ENCODE data around the gene ATF6.
A peak's percentile ranks its signal among the peaks of the same experiment; 100 is the strongest.
"Not testable (repeated sequence)": the region's sequence is repeated elsewhere in the genome, so short reads cannot be mapped to it uniquely, and the experiment has no call there.

Gene ATF6, protein sequence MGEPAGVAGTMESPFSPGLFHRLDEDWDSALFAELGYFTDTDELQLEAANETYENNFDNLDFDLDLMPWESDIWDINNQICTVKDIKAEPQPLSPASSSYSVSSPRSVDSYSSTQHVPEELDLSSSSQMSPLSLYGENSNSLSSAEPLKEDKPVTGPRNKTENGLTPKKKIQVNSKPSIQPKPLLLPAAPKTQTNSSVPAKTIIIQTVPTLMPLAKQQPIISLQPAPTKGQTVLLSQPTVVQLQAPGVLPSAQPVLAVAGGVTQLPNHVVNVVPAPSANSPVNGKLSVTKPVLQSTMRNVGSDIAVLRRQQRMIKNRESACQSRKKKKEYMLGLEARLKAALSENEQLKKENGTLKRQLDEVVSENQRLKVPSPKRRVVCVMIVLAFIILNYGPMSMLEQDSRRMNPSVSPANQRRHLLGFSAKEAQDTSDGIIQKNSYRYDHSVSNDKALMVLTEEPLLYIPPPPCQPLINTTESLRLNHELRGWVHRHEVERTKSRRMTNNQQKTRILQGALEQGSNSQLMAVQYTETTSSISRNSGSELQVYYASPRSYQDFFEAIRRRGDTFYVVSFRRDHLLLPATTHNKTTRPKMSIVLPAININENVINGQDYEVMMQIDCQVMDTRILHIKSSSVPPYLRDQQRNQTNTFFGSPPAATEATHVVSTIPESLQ

DNA sequence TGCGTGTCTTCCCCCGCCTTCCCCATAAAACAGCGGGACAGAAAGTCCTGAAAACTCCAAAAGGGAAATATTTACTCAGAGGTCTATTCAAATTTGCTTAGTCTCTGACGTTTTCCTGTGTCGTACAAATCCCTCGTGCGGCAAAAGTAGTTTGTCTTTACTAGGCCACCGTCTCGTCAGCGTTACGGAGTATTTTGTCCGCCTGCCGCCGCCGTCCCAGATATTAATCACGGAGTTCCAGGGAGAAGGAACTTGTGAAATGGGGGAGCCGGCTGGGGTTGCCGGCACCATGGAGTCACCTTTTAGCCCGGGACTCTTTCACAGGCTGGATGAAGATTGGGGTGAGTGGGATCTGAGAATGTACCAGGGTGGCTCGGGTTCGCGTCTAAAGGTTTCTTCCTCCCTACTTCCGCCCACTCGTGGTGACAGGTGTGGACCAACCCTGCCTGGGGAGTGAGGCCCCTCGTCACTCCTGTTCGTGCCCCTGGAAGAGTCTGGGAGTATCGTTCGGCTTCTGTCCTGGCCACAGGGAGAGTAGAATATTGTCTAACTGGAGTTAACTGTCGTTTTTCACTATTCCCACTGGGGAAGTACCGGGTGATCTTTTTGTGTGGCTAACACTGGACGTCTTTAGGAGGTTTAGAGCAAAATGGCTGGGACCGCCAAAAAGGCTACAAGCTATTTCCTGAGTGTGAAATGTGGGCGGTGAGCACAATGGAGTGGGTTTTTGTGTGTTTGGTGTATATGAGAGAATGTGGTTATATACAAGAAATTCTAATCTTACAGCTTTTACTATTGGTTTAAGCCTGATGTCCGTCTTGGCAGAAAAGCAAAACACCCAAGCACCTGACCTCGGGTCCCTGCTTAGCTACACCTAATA is at the start of gene ATF6:
Gene ATF6 (plus strand): TSS at position 219 of the 880 bp plus-strand sequence. CDS start 41 bp downstream, at position 260.
- DNase-seq, result peak; percentile 91

DNA sequence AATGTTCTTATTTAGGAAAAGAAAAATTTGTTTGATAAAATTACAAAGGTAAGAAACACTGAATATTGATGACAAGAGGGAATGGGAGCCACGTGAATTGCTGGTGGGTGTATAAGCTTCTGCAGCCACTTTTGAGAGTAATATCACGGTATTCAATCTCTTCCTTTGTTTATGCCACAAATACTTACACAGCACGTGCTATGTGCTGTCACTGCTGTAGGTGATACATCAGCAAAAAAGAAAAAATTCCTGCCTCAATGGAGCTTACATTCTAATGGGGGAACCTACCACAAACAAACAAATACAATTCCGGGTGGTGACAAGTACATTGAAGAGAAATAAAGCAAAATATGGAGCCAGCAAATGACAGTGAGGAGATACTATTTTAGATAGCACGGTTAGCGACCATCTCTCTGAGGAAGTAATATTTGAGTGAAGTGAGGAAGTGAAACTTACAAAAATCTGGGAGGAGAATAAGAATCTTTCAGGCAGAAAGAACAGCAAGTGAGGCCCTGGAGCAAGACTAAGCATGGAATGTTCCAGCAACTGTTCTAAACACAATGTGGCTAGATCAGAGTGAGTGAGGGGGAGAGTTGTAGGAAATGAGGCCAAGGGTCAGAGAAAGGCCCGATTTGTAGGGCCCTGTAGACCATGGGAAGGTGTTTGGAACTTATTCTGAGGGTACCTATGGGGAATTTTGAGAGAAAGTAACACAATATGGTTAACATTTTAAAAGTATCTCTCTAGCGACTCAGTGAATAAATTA is 47.4 kb upstream of the ATF6 start:
- no peak for DNase-seq

DNA sequence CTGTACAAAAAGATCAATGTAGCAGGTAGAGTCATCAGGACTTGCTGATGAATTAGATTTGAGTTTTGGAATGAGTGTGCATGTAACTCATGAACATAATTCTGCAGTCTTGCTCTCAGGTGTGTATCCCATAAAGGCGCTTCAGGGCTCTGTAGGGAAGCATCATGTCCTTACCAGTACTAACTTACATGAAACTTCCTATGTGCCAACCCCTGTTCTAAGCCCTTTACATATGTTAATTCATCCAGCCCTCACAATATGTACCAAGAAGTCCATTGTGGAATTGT is 46.9 kb upstream of the ATF6 start:
- DNase-seq, result no peak

DNA sequence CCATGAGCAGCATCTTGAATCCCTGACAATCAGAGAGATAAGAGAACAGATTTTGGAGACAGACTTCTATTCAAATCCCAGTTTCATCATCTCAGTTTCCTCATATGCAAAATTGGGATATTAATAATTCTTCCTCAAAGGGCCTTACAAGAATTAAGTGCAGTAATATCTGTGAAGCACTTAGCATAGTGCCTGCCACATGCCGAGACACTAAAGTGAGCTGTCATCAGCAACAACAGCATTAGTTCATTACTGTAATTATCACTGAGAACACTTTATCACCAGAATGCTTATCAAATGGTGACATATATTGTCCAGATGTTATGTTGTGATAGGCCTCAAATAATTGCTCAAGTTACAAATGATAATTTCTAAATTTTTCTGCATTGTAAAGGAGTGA is 45.7 kb upstream of the ATF6 start:
- no peak for DNase-seq

DNA sequence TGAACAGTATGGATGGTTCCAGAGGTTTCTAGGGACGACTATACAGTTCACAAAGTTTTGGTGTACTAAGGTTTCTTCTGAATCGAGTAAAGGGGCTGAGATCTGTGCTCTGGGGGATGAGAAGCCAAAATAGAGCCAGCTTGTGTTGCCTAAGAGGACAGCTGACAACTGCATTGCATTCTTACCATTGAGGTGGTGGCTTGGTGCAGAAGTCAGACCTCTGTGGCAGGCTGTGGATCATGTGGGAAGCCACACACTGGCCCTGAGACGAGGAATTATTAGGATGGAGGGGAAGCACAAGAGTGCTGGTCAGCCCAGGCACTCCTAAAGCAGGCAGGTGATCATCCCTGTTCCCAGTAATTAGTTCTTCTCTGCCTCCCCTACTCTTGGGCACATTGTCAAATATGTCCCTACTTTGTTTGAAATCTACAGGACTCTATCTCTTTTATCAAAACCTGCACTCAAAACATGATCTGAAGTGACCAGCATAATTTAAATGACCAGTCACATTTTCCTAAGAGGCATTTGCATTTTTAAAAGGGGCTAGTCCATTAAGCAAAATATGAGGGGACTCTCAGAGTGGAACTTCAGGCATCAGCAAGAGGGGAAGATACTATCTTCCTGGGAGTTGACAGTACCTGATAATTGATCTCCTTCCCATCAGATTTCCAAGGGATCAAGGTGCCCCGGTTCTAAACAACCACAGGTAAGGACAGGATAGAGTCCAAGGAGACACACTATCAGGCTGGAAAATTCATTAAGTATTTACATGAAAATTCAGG is 45.0 kb upstream of the ATF6 start, which contains the start of gene FCRLB:
Gene FCRLB (plus strand): TSS at position 589 of the 782 bp plus-strand sequence. CDS start 1,129 bp downstream, outside the sequence.
- no peak for DNase-seq

DNA sequence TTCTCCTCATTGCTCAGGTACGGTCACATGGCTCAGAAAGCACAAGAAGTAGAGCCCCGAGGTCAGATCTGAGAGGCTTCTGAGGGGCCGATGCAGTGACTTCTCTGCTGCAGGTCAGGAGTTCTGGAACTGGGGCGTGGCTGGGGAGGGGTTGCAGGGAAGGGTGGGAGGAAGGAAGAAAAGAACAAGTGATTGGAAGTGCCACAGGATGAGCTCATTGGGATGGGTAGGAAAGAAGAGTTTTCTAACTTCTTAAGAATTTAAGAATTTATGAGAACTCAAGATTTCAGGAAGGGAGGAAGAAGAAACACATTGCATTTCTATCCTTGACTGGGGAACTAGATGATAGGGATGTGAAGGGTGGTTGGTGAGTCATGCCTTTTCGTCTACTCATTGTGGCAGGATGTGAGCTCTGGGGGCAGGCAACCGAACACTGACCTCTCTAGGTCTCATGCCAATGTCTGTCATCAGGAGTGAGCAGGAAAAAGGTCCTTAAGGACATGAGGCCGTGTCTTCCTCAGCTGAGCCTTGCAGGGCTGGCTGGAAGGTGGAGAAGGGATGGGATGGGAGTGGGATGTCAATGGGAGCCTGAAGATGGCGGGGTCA is 44.3 kb upstream of the ATF6 start:
- DNase-seq, result no peak

DNA sequence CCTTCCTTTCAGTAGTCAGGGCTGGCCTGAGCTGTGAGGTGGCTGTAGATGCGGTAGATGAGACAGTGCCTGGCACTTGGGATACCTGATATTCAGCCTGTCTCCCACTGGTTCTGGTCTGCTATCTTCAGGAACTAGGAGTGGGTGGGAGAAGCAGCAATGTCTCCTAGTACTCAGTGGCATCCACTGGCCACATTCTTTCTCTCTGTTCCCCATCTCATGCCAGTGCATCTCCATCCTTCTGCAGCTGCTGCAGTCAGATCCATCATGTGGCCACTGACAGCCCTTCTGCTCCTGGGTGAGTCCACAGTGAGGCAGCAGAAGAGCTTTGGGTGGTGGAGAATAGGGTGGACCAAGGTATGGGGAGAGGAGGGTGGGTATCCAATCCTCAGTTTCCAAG is 43.7 kb upstream of the ATF6 start:
- no peak for DNase-seq

DNA sequence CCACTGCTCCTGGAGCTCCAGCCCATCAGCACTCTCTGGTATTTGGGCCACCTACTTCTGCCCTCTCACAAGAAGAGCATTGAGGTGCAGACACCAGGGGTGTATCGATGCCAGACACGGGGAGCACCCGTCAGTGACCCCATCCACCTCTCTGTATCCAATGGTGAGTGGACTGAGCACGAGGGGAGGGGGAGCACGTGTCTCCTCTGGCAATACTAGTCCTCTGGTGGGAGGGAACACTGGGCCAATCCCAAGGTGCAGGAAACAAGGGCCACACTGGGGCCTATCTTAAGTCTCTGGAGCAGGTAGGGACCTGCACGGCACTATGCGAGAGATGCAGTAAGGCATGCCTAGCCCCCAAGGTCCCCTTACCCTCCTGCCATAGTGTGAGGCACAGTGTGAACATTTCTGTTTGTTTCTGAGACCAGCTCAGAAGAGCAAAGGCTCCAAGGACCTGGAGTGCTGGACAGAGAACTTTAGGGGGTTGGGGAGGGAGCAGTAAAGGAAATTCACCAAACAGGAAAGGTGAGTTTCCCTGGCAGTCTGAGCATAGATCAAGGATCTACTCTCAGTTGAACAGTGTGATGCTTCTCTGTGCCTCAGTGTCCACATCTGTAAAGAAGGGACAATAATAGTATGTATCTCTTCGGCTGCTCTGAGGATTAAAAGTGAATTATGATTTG is 42.5 kb upstream of the ATF6 start:
- DNase-seq, result no peak

DNA sequence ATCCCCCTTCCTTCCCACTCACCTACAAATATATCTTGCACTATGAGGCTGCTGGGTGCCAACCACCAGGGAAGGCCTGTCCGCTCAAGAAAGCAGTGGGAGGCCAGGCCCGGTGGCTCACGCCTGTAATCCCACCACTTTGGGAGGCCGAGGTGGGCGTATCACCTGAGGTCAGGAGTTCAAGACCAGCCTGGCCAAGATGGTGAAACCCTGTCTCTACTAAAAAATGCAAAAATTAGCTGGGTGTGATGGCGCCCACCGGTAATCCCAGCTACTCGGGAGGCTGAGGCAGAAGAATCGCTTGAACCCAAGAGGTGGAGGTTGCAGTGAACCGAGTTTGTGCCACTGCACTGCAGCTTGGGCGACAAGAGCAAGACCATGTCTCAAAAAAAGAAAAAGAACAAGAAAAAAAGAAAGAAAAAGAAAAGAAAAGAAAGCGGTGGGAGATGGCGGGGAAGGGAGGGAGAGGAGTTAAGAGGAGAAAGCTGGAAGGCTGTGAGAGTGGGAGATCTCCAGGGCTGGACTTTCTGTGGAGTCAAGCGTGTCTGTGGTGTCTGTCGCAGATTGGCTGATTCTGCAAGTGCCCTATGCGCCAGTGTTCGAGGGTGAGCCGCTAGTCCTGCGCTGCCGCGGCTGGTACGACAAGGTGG is 40.7 kb upstream of the ATF6 start:
- DNase-seq, result not testable (repeated sequence)

DNA sequence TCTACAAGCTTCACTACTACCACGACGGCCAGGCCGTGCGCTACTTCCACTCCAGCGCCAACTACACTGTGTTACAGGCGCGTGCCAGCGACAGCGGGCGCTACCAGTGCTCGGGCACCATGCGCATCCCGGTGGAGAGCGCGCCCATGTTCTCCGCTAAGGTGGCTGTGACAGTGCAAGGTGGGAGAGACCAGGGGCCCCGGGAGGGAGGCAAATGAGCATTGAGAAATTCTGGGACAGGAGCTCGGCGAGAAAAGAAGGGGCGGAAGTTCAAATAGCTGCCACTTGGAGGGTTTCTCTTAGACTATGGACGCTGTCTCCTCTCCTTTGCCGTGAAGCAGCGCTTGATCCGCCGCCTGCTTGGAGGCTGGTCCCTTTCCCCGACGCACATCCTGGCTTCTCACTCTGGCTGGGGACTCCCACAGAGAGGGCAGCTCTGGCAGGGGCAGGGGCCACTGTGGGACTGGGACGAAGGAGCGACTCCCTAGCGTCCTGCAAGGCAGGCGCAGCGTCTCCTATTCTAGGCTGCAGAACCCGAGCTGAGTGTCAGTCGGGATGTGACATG is 40.1 kb upstream of the ATF6 start:
- DNase-seq, result no peak

DNA sequence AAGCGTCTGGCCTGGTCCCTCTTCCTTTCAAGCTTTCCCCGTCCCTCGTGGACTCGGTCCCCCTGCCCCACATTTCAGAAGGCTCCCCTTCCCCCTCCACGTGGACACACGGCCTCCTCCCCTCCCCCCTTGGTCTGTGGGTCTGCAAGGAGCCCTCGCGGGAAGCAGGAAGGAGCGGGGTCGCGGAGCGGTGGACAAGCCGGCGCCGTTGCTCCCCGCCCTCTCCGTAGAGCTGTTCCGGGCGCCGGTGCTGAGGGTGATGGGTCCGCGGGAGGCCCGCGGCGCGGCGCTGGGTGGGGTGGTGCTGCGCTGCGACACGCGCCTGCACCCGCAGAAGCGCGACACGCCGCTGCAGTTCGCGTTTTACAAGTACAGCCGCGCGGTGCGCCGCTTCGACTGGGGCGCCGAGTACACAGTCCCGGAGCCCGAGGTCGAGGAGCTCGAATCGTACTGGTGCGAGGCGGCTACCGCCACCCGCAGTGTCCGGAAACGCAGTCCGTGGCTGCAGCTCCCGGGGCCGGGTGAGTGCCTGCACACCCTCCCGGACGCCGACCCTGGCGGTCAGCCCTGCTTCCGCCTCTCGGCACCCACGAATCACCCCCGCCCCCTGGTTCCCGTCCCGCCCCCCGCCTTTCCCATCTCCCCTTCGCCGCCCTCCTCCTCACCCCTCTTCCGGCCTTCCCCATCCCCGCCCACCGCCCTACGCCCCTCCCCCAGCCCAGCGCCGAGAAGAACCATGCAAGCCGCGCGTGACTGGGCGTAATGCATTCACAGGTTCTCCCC is 39.5 kb upstream of the ATF6 start:
- no peak for DNase-seq

DNA sequence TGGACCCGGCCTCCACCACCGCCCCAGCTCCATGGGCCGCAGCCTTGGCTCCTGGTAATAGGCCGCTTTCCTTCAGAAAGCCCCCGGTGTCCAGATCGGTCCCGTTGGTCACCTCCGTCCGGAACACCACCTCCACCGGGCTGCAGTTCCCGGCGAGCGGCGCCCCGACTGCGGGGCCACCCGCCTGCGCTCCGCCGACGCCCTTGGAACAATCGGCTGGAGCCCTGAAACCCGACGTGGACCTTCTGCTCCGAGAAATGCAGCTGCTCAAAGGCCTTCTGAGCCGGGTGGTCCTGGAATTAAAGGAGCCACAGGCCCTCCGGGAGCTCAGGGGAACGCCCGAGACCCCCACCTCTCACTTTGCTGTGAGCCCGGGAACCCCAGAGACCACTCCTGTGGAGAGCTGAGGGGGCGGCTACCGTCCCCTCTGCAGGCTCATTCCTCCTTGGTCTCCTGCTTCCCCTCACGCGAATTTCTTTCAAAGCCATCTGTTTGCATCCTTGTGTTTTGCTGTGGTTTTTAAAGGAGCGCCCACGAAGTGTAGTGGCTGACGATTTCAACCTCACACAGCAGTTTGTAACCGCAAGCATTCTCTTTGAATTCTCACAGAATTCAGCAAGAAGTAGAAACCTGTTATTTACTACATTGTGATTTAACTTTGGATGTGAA is 38.7 kb upstream of the ATF6 start:
- DNase-seq, result no peak

DNA sequence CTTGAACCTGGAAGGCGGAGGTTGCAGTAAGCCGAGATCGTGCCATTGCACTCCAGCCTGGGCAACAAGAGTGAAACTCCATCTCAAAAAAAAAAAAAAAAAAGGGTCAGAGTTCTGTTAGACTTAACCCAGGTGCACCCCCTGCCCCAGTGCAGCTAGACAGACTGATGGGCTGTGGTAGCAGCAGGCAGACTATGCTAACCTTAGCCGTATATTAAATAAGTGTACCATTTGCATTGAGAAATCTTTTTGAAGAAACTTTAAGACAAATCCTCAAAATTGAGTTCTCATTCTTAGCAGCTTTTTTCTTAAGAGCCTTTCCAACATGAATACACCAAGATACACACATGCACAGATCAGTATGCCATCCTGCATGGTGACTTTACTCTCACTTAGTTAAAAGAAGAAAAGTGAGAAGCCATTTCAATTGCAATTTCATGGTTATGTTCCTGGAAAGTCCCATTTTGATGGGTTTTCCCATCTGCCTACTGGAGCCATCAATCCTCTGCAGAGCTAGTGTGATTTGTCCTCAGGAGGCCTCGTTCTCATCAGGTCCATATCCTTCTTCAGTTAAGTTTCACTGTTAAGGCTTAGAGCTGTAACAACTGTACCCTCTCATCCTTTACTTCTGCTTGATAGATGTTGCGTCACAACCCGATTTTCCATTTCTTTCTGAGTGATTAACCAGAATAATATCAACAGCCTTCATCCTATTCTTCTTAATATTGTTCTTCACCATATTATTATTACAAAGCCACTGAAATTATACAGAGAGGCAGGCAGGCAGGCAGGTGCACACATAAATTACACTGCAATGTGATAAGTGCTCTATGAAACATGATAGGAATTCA is 37.5 kb upstream of the ATF6 start:
- DNase-seq, result no peak

DNA sequence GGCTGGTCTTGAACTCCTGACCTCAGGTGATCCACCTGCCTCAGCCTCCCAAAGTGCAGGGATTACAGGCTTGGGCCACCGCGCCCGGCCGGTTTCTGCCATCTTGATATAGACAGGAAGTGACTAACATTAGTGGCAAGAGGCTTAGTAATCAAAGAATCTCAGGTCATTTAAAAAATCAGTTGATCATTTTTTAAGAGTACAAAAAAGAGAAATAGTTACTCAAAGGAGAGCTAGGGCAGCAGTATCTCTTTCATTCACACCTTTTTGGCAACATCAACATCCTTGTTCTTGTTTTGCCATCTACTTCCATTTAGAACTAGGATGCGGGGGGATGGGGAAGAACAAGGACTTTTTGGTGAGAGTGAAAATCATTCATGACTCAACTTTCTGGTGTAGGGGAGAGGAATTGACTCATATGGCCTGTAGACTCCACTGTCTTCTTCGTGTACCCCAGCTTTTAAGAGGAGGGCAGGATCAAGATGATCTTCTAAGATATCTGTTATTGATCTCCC is 36.0 kb upstream of the ATF6 start:
- no peak for DNase-seq

DNA sequence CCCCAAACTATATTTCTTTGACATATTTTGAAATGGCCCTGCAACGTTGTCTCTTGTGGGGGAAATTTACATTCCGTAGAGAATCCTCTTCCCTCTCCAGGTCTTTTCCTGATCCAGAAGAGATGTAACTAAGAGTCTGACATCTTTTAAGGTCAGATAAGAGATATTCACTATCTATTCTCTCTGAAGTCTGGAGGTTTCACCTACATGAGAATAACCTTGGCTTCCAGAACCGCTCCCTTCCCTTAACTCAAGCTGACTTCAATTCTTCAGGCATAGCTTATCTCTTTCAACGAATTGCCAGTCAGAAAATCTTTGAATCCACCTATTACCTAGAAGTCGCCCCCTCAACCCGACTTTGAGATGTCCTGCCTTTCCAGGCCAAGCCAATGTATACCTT is 34.9 kb upstream of the ATF6 start:
- DNase-seq, result no peak

DNA sequence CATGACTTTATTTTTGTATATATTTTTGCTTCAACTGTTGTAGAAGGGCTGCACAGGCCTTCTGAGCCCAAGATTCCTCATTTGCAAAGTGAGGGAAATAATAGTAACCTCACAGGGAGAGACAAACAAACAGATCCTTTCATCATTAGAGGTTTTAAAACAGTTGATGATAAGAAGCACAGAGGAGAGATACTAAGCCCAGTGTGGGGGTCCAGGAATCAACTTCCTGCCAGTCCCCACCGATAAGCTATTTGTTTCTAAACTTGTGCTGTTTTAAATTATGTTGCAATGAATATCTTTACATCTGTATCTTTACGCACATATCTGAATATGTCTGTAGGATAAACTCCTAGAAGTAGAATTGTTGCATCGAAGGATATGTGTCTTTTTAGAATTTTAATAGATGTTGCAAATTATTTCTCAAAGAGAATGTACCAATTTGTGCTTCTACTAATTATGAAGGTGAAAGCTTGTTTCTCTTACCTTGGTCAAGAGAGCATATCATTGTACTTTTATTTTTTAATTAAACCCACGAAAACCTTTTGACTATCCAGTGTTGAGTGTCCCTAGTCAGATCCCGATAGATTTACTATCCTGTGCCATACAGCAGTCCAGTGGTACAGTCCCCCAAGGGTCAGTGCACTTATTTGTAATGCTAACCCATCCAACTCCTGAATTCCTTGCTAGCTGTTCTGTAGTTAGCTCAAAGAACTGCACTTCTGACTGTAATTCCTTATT is 34.0 kb upstream of the ATF6 start:
- DNase-seq, result no peak

DNA sequence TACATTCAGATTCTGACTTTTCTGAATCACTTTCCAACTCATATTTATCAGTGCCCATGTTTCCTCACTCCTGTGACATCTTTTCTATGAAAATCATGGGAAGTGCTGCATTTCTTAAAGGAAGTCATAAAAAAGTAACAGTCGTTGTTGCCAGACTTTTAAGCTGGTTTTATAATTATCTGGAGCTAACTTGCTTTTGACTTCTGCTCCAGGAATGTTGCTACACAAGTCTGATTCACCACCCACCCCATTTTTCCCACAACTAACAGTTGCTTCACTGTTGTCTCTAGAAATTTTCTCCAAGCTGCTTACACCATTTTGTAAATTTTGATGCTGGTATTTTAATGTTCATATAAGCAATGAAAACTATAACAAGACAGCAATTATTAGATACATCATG is 32.6 kb upstream of the ATF6 start:
- no peak for DNase-seq

All from NCI-H2081 treated with DMSO at 0.1 percent for 48 hours (cell line).